ENCODE data around the gene CTRB1.
"Not testable (repeated sequence)": the region's sequence is repeated elsewhere in the genome, so short reads cannot be mapped to it uniquely, and the experiment has no call there.

CTRB1 gene

GRCh38 chr16:75204410-75204758 is 14.4 kb upstream of the CTRB1 start:
- no peak for DNase-seq (ENCODE audit: low read depth in 2 of 2)

DNA sequence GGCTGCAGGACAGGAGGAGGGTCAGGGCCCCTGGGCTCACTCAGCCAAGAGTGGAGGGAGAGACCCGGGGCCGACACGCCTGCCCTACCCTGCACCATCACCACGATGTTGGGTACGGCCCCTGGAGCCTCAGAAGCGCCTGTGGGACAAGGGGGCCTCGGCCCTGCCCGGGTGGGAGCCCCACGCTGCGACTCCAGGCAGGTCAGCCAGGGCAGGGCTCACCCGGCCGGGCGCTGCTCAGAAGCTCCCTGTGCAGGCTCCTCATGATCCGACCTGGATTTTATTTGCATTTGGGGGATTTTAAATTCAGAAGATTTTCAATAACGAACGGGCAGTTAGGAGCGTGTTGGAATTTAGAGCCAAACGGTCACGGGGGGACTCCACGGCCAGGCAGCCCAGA is 13.9 kb upstream of the CTRB1 start:
- DNase-seq (ENCODE audit: low read depth in 2 of 2), result not testable (repeated sequence)

DNA sequence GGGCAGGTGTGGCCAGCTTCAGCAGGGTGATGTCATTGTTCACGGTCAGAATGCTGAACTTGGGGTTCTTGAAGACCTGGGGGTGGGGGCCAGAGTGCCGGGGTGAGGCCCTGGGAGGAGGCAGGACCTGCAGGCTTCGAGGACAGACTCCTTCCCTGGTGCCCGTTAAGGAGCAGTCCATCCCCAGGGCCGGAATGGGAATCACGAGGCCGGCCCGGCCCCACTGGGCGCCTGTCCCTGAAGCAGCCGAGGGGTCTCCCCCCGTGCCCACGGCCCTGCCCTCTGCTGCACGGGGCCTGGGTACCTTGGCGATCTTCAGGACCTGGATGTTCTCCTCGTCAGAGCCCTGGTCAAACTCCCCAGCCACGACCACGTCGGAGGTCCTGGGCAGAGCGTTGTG is 13.3 kb upstream of the CTRB1 start:
- not testable (repeated sequence) for DNase-seq (ENCODE audit: low read depth in 2 of 2)

DNA sequence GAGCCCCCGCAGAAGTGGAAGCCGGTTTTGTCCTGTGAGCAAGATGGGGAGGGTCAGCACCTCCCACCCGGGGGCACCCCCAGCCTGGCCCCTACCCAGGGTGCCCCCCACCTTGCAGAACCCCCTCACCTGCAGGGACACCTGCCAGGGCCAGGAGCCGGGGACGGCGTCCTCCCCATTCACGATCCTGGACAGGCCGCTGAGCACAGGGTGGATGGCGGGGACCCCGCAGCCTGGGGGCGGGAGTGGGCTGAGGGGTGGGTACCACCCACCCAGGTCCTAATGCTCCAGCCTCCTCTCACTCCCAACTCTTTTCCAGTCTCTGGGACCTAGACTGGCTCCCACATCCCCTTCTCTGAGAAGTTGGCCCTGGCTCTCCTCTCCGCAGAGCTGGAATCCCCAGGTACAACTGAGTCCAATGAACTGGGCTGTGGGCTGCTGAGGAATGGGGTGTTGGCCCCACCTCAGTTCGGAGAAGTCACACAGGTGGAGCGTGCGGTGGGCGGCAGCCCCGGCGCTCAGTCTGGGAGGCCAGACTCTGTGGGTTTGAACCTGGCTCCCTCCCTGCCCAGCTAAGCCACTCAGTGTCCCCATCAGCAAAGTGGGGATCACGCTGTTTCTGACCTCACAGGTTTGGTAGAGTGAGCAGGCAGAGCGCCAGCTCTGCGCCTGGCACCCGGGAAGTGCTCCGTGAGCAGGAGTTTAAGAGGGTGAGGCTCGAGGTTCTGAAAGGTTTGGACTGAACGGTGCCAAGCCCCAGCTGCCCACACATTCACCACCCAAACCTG is 12.6 kb upstream of the CTRB1 start:
- DNase-seq (ENCODE audit: low read depth in 2 of 2), result not testable (repeated sequence)

GRCh38 chr16:75206749-75207451 is 11.9 kb upstream of the CTRB1 start, which contains the start of gene CTRB2:
Gene CTRB2 (minus strand): TSS chr16:75207161. CDS start chr16:75207141, 20 bp downstream.
- DNase-seq (ENCODE audit: low read depth in 2 of 2), result no peak

DNA sequence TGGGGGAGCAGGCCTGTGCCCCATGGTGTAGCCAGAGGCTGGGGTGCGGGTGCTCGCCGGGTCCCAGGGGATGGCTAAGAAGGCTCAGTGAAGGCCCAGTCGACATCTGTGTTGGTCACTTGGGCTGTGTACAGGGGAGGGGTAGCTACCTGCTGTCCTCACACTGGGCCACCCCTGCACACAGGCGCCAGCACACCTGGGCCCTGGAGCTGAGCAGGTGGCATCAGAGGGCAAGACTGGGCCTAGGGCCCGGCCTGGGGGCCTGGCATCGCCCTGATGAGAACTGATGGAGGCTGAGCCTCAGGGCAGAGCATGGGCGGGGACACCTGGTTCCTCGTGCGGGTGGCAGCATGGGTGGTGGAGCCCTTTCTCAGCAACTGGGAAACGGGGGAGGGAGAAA is 11.0 kb upstream of the CTRB1 start:
- no peak for DNase-seq (ENCODE audit: low read depth in 2 of 2)

DNA sequence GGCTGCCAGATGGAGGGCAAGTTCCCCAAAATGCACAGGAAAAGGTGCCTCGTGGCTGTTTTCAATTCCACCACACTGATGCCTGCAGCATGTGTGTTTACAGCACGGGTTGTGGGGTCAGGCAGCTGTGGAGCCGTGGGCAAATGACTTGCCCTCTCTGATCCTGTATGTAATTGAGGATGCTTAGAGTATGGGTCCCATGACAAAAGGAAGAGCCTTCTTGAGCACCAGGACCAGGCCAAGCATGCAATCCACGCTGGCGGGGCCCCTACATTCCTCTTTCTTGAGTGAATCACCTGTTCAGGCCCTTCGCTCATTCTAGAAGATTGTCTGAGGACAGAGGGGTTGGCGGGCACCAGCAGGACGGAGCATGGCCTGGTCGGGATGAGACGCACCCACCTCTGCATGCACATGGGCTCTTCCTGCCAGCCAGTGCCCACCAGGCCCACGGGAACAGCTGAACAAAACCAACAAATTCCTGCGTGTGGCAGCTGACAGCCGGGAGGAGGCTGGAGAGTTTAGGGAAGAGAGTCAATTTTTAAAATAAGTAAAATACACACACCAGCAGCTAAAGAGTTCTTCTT is 10.5 kb upstream of the CTRB1 start:
- DNase-seq (ENCODE audit: low read depth in 2 of 2), result no peak

GRCh38 chr16:75208861-75209505 is 9.8 kb upstream of the CTRB1 start:
- no peak for DNase-seq (ENCODE audit: low read depth in 2 of 2)

- DNase-seq (ENCODE audit: low read depth in 2 of 2), result not testable (repeated sequence)
These were observed 9.3 kb upstream of the CTRB1 start for GRCh38 chr16:75209514-75209913.

DNA sequence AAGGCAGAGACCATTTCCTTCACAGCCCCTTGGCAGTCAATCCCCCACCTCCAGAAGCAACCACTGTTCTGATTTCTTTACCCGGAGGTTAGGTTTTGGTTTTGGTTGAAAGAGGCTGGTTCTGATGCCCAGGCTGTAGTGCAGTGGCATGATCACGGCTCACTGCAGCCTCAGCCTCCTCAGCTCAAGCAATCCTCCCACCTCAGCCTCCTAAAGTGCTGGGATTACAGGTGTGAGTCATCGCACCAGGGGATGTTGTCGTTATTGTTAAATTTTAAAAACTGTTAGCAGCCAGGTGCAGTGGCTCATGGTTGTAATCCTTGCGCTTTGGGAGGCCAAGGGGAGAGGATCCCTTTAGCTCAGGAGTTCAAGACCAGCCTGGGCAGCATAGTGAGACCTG is 8.8 kb upstream of the CTRB1 start:
- DNase-seq (ENCODE audit: low read depth in 2 of 2), result no peak

GRCh38 chr16:75211286-75211685 is 7.5 kb upstream of the CTRB1 start:
- not testable (repeated sequence) for DNase-seq (ENCODE audit: low read depth in 2 of 2)

DNA sequence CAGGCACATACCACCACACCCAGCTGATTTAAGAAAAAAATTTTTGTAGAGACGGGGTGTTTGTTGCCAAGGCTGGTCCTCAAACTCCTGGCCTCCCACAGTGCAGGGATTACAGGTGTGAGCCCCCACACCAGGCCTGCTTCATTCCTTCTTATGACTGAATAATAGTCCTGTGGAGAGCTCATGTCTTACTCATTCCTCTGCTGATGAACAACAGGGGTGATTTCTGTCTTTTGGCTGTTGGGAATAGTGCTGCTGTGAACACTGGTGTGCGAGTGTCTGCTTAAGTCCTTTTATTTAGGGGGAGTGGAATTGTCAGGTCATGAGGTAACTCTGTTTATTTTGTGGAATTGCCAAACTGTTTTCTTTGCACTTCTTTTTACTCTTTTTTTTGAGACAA is 2.7 kb upstream of the CTRB1 start:
- DNase-seq (ENCODE audit: low read depth in 2 of 2), result no peak

GRCh38 chr16:75216576-75216975 is 2.2 kb upstream of the CTRB1 start:
- no peak for DNase-seq (ENCODE audit: low read depth in 2 of 2)

DNA sequence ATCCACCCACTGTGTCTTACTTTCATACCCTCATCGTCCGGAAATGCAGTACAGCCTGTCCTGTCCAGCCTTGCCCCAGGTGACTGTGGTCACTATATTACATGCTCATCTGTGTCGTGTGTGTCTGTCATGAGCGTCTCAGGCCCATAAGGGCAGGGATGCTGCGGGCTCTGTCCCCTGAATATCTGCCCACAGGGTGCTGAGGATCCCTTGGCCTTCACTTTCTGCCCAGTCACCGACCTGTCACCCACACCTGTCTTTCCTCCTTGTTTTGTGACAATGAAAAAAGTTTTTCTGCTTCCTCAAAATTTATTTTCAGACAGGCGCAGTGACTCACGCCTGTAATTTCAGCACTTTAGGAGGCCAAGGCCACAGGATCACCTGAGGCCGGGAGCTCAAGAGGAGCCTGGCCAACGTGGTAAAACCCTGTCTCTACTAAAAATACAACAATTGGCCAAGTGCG is 1.4 kb upstream of the CTRB1 start:
- DNase-seq (ENCODE audit: low read depth in 2 of 2), result no peak

GRCh38 chr16:75219088-75219487 is 300 bp downstream of the CTRB1 start:
- no peak for DNase-seq (ENCODE audit: low read depth in 2 of 2)

GRCh38 chr16:75219838-75220237 is 1.1 kb downstream of the CTRB1 start:
- peak in 1 of 2 donors; percentile 15 for DNase-seq (ENCODE audit: low read depth in 2 of 2)

DNA sequence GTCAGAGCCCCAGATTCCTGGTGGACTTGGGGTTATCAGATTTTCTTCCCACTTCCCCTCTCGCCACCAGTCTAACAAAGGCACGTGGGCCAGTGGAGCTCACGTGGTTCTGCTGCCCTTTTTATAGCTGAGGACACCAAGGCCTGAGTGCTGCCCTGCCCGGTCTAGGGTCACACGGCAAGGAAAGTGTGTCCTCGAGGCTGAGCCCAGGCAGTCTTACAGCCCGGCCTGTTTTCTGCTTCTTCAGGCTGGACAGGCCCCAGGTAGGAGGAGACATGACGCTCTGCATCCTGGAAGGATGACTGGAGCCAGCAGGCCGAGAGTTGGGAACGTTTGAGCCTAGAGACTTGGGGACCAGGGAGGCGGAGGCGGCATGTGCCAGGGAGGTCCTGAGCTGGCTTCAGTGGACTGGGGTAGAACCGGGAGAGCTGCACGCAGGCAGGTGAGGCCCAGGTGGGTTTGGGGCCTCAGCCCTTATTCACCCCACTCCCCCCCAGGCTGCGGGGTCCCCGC is 3.5 kb downstream of the CTRB1 start:
- DNase-seq (ENCODE audit: low read depth in 2 of 2), result no peak

DNA sequence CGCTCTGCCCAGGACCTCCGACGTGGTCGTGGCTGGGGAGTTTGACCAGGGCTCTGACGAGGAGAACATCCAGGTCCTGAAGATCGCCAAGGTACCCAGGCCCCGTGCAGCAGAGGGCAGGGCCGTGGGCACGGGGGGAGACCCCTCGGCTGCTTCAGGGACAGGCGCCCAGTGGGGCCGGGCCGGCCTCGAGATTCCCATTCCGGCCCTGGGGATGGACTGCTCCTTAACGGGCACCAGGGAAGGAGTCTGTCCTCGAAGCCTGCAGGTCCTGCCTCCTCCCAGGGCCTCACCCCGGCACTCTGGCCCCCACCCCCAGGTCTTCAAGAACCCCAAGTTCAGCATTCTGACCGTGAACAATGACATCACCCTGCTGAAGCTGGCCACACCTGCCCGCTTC is 4.3 kb downstream of the CTRB1 start:
- not testable (repeated sequence) for DNase-seq (ENCODE audit: low read depth in 2 of 2)

DNA sequence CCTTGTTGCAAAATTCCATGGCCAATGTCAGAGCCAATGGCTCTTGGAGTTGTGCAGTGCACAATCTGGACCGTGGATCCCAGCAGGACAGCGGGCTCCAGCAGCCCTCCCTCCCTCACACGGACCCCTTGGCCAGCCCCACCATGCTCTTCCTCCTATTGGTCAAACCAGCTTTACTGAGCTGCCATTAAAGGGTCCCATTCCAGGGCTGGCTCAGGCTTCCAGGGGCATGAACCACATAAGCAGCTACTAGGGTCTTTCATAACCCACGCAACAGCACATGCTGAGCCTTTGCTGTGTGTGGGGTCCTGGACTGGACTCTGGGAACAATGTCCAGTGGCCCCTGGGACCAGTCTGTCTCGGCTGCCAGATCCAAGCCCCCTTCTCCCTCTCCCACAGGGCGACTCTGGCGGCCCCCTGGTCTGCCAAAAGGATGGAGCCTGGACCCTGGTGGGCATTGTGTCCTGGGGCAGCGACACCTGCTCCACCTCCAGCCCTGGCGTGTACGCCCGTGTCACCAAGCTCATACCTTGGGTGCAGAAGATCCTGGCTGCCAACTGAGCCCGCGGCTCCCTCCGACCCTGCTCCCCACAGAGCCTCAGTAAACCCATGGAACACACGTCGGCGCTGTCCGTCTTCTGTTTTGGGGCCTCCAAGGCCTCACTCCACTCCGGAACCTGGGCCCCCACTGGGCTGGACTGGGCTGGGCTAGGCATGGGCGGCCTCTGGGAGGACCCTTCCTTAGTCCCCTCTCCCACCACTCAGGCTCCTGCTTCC is 5.7 kb downstream of the CTRB1 start:
- DNase-seq (ENCODE audit: low read depth in 2 of 2), result no peak

DNA sequence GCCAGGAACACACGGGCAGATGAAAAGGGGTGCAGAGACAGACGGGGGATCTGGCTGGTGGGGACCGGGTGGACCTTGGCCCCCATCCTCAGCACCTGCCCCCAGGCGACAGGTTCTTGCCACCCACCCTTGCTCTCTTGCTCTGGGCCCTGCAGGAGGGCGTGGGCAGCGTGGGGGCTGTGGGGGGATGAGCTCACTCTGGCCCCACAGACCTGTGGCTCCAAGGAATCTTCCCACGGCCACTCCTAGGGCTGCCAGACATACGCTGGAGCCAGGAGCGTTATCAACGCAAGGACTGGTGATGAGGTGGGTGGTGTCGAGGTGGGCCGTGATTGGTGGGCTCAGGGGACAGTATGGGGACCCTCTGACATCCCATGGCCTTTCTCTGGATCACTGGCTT is 6.3 kb downstream of the CTRB1 start:
- DNase-seq (ENCODE audit: low read depth in 2 of 2), result no peak
